ENCODE measurements around the gene NAPB.

NAPB gene

GRCh38 chr20:23412026-23412425 is 9.3 kb downstream of the NAPB start:
- DNase-seq (ENCODE audit: low spot score in 2 of 2) (no peak), ATAC-seq (replicated peaks; ENCODE audit: extremely low read depth, poor library complexity, severe bottlenecking) (no peak)
- Mint-ChIP-seq H3K4me1 (peaks cover 67% of the 10 kb centered on the region), H3K4me3 (no peak overlapping the region), H3K27me3 (no peaks in the 10 kb centered on the region), H3K27ac (ENCODE audit: low read depth) (no peak overlapping the region), H3K9me3 (no peaks in the 10 kb centered on the region), H3K36me3 (ENCODE audit: insufficient read depth) (peaks cover 10% of the 10 kb centered on the region)

- H3K27me3 Mint-ChIP-seq, result no peaks in the 10 kb centered on the region
- peaks cover 63% of the 10 kb centered on the region for H3K4me1 Mint-ChIP-seq
- H3K9me3 Mint-ChIP-seq, result no peaks in the 10 kb centered on the region
- no peak overlapping the region for H3K4me3 Mint-ChIP-seq
- H3K27ac Mint-ChIP-seq (ENCODE audit: low read depth), result no peak overlapping the region
- peaks cover 12% of the 10 kb centered on the region for H3K36me3 Mint-ChIP-seq (ENCODE audit: insufficient read depth)
- DNase-seq (ENCODE audit: low spot score in 2 of 2) (no peak), ATAC-seq (replicated peaks; ENCODE audit: extremely low read depth, poor library complexity, severe bottlenecking) (no peak)
Observed at GRCh38 chr20:23410916-23411695, 10.2 kb downstream of the NAPB start.

GRCh38 chr20:23409800-23410199 is 11.5 kb downstream of the NAPB start:
- Mint-ChIP-seq H3K36me3 (ENCODE audit: insufficient read depth) (peaks cover 6% of the 10 kb centered on the region), H3K9me3 (no peaks in the 10 kb centered on the region), H3K27ac (ENCODE audit: low read depth) (peak overlapping the region; percentile 52), H3K4me3 (no peak overlapping the region), H3K27me3 (no peaks in the 10 kb centered on the region), H3K4me1 (peaks cover 66% of the 10 kb centered on the region)
- DNase-seq (ENCODE audit: low spot score in 2 of 2), result no peak
- ATAC-seq (replicated peaks; ENCODE audit: extremely low read depth, poor library complexity, severe bottlenecking), result no peak

- Mint-ChIP-seq H3K27me3 (no peaks in the 10 kb centered on the region), H3K9me3 (no peaks in the 10 kb centered on the region), H3K4me3 (no peak overlapping the region), H3K27ac (ENCODE audit: low read depth) (peak overlapping the region; percentile 61), H3K4me1 (peaks cover 71% of the 10 kb centered on the region), H3K36me3 (ENCODE audit: insufficient read depth) (peaks cover 6% of the 10 kb centered on the region)
- DNase-seq (ENCODE audit: low spot score in 2 of 2), result no peak
- no peak for ATAC-seq (replicated peaks; ENCODE audit: extremely low read depth, poor library complexity, severe bottlenecking)
Observed at GRCh38 chr20:23408957-23409356, 12.3 kb downstream of the NAPB start.

- H3K4me3 Mint-ChIP-seq, result no peak overlapping the region
- peak overlapping the region; percentile 61 for H3K27ac Mint-ChIP-seq (ENCODE audit: low read depth)
- ATAC-seq (replicated peaks; ENCODE audit: extremely low read depth, poor library complexity, severe bottlenecking), result peak; percentile 97
- no peaks in the 10 kb centered on the region for H3K27me3 Mint-ChIP-seq
- peaks cover 7% of the 10 kb centered on the region for H3K36me3 Mint-ChIP-seq (ENCODE audit: insufficient read depth)
- no peaks in the 10 kb centered on the region for H3K9me3 Mint-ChIP-seq
- peaks cover 65% of the 10 kb centered on the region for H3K4me1 Mint-ChIP-seq
- peak in 1 of 2 donors; percentile 28 for DNase-seq (ENCODE audit: low spot score in 2 of 2)
Observed at GRCh38 chr20:23407781-23408464, 13.4 kb downstream of the NAPB start.

GRCh38 chr20:23406880-23407279 is 14.4 kb downstream of the NAPB start:
- ATAC-seq (replicated peaks; ENCODE audit: extremely low read depth, poor library complexity, severe bottlenecking), result no peak
- no peaks in the 10 kb centered on the region for H3K9me3 Mint-ChIP-seq
- H3K27ac Mint-ChIP-seq (ENCODE audit: low read depth), result no peak overlapping the region
- no peaks in the 10 kb centered on the region for H3K27me3 Mint-ChIP-seq
- no peak for DNase-seq (ENCODE audit: low spot score in 2 of 2)
- peaks cover 55% of the 10 kb centered on the region for H3K4me1 Mint-ChIP-seq
- peaks cover 8% of the 10 kb centered on the region for H3K36me3 Mint-ChIP-seq (ENCODE audit: insufficient read depth)
- no peak overlapping the region for H3K4me3 Mint-ChIP-seq

GRCh38 chr20:23404196-23404595 is 17.1 kb downstream of the NAPB start:
- H3K4me3 Mint-ChIP-seq, result no peak overlapping the region
- H3K4me1 Mint-ChIP-seq, result peaks cover 40% of the 10 kb centered on the region
- H3K27me3 Mint-ChIP-seq, result no peaks in the 10 kb centered on the region
- no peaks in the 10 kb centered on the region for H3K9me3 Mint-ChIP-seq
- DNase-seq (ENCODE audit: low spot score in 2 of 2), result no peak
- peak overlapping the region; percentile 72 for H3K27ac Mint-ChIP-seq (ENCODE audit: low read depth)
- ATAC-seq (replicated peaks; ENCODE audit: extremely low read depth, poor library complexity, severe bottlenecking), result no peak
- H3K36me3 Mint-ChIP-seq (ENCODE audit: insufficient read depth), result peaks cover 10% of the 10 kb centered on the region

GRCh38 chr20:23403751-23404150 is 17.5 kb downstream of the NAPB start:
- H3K9me3 Mint-ChIP-seq, result no peaks in the 10 kb centered on the region
- peaks cover 10% of the 10 kb centered on the region for H3K36me3 Mint-ChIP-seq (ENCODE audit: insufficient read depth)
- no peak overlapping the region for H3K27ac Mint-ChIP-seq (ENCODE audit: low read depth)
- DNase-seq (ENCODE audit: low spot score in 2 of 2), result no peak
- no peaks in the 10 kb centered on the region for H3K27me3 Mint-ChIP-seq
- ATAC-seq (replicated peaks; ENCODE audit: extremely low read depth, poor library complexity, severe bottlenecking), result no peak
- peaks cover 40% of the 10 kb centered on the region for H3K4me1 Mint-ChIP-seq
- H3K4me3 Mint-ChIP-seq, result no peak overlapping the region

- Mint-ChIP-seq H3K4me3 (no peak overlapping the region), H3K36me3 (ENCODE audit: insufficient read depth) (peaks cover 17% of the 10 kb centered on the region), H3K27me3 (no peaks in the 10 kb centered on the region), H3K27ac (ENCODE audit: low read depth) (no peak overlapping the region), H3K4me1 (peaks cover 32% of the 10 kb centered on the region), H3K9me3 (no peaks in the 10 kb centered on the region)
- DNase-seq (ENCODE audit: low spot score in 2 of 2), result no peak
- ATAC-seq (replicated peaks; ENCODE audit: extremely low read depth, poor library complexity, severe bottlenecking), result no peak
Observed at GRCh38 chr20:23401051-23401450, 20.2 kb downstream of the NAPB start.

- peaks cover 21% of the 10 kb centered on the region for H3K4me1 Mint-ChIP-seq
- DNase-seq (ENCODE audit: low spot score in 2 of 2), result no peak
- H3K4me3 Mint-ChIP-seq, result no peak overlapping the region
- H3K27ac Mint-ChIP-seq (ENCODE audit: low read depth), result no peak overlapping the region
- H3K36me3 Mint-ChIP-seq (ENCODE audit: insufficient read depth), result peaks cover 24% of the 10 kb centered on the region
- no peak for ATAC-seq (replicated peaks; ENCODE audit: extremely low read depth, poor library complexity, severe bottlenecking)
- H3K27me3 Mint-ChIP-seq, result no peaks in the 10 kb centered on the region
- H3K9me3 Mint-ChIP-seq, result no peaks in the 10 kb centered on the region
Observed at GRCh38 chr20:23399568-23400241, 21.6 kb downstream of the NAPB start.

GRCh38 chr20:23397961-23398360 is 23.3 kb downstream of the NAPB start:
- H3K27ac Mint-ChIP-seq (ENCODE audit: low read depth), result no peak overlapping the region
- H3K36me3 Mint-ChIP-seq (ENCODE audit: insufficient read depth), result peaks cover 34% of the 10 kb centered on the region
- no peak for DNase-seq (ENCODE audit: low spot score in 2 of 2)
- peaks cover 24% of the 10 kb centered on the region for H3K4me1 Mint-ChIP-seq
- H3K9me3 Mint-ChIP-seq, result no peaks in the 10 kb centered on the region
- H3K27me3 Mint-ChIP-seq, result no peaks in the 10 kb centered on the region
- no peak overlapping the region for H3K4me3 Mint-ChIP-seq
- ATAC-seq (replicated peaks; ENCODE audit: extremely low read depth, poor library complexity, severe bottlenecking), result no peak

- Mint-ChIP-seq H3K27ac (ENCODE audit: low read depth) (no peak overlapping the region), H3K4me3 (no peak overlapping the region), H3K36me3 (ENCODE audit: insufficient read depth) (peaks cover 32% of the 10 kb centered on the region), H3K9me3 (no peaks in the 10 kb centered on the region), H3K4me1 (peaks cover 24% of the 10 kb centered on the region), H3K27me3 (no peaks in the 10 kb centered on the region)
- no peak for DNase-seq (ENCODE audit: low spot score in 2 of 2)
- no peak for ATAC-seq (replicated peaks; ENCODE audit: extremely low read depth, poor library complexity, severe bottlenecking)
Observed at GRCh38 chr20:23396950-23397627, 24.2 kb downstream of the NAPB start.
